ENCODE measurements around the gene MSH6. TPM values are rescaled to one million over a fixed set of nuclear protein-coding genes. Genes with fewer than 3 reads are reported as not detected.
A peak's percentile ranks its signal among the peaks of the same experiment; 100 is the strongest.

MSH6 gene
- total and polyA plus RNA-seq, 2 of the 13 experiments (the other 11 are each of a cell fraction or from before 2014, with no cell fraction given) = 20.8 to 113 TPM

GRCh38 chr2:47782671-47783485 is at the start of gene MSH6 (continued):
- TF ChIP-seq ZNF687 (CRISPR knock-in tag; IDR thresholded peaks at IDR 0.05) = peak; percentile 98
- TF ChIP-seq MYPOP (CRISPR knock-in tag; IDR thresholded peaks at IDR 0.05) = peak; percentile 78; the same call in 1 of the 2 replicates
- peak; percentile 53 for TF ChIP-seq ESRRA (CRISPR knock-in tag; IDR thresholded peaks at IDR 0.05; ENCODE audit: low read depth)
- TF ChIP-seq, protein P1, sequence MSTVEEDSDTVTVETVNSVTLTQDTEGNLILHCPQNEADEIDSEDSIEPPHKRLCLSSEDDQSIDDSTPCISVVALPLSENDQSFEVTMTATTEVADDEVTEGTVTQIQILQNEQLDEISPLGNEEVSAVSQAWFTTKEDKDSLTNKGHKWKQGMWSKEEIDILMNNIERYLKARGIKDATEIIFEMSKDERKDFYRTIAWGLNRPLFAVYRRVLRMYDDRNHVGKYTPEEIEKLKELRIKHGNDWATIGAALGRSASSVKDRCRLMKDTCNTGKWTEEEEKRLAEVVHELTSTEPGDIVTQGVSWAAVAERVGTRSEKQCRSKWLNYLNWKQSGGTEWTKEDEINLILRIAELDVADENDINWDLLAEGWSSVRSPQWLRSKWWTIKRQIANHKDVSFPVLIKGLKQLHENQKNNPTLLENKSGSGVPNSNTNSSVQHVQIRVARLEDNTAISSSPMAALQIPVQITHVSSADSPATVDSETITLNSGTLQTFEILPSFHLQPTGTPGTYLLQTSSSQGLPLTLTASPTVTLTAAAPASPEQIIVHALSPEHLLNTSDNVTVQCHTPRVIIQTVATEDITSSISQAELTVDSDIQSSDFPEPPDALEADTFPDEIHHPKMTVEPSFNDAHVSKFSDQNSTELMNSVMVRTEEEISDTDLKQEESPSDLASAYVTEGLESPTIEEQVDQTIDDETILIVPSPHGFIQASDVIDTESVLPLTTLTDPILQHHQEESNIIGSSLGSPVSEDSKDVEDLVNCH (CRISPR knock-in tag; IDR thresholded peaks at IDR 0.05) = no peak
- TF ChIP-seq SUZ12 (IDR thresholded peaks at IDR 0.05; ENCODE audit: low read depth, low read length) = no peak
- TF ChIP-seq TOE1 (CRISPR knock-in tag; IDR thresholded peaks at IDR 0.05) = peak; percentile 34; the same call in 1 of the 2 replicates
- no peak for TF ChIP-seq ZNF496 (CRISPR knock-in tag; IDR thresholded peaks at IDR 0.05; ENCODE audit: insufficient replicate concordance)
- TF ChIP-seq, protein P2, sequence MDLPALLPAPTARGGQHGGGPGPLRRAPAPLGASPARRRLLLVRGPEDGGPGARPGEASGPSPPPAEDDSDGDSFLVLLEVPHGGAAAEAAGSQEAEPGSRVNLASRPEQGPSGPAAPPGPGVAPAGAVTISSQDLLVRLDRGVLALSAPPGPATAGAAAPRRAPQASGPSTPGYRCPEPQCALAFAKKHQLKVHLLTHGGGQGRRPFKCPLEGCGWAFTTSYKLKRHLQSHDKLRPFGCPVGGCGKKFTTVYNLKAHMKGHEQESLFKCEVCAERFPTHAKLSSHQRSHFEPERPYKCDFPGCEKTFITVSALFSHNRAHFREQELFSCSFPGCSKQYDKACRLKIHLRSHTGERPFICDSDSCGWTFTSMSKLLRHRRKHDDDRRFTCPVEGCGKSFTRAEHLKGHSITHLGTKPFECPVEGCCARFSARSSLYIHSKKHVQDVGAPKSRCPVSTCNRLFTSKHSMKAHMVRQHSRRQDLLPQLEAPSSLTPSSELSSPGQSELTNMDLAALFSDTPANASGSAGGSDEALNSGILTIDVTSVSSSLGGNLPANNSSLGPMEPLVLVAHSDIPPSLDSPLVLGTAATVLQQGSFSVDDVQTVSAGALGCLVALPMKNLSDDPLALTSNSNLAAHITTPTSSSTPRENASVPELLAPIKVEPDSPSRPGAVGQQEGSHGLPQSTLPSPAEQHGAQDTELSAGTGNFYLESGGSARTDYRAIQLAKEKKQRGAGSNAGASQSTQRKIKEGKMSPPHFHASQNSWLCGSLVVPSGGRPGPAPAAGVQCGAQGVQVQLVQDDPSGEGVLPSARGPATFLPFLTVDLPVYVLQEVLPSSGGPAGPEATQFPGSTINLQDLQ (CRISPR knock-in tag; IDR thresholded peaks at IDR 0.05) = peak; percentile 78
- TF ChIP-seq, protein P3, sequence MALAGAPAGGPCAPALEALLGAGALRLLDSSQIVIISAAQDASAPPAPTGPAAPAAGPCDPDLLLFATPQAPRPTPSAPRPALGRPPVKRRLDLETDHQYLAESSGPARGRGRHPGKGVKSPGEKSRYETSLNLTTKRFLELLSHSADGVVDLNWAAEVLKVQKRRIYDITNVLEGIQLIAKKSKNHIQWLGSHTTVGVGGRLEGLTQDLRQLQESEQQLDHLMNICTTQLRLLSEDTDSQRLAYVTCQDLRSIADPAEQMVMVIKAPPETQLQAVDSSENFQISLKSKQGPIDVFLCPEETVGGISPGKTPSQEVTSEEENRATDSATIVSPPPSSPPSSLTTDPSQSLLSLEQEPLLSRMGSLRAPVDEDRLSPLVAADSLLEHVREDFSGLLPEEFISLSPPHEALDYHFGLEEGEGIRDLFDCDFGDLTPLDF (CRISPR knock-in tag; IDR thresholded peaks at IDR 0.05) = peak; percentile 98
- 0 out of 2 replicates have a peak, but pooled peaks have one; percentile 48 for TF ChIP-seq MLLT10 (CRISPR knock-in tag; IDR thresholded peaks at IDR 0.05)
- TF ChIP-seq, protein P4, sequence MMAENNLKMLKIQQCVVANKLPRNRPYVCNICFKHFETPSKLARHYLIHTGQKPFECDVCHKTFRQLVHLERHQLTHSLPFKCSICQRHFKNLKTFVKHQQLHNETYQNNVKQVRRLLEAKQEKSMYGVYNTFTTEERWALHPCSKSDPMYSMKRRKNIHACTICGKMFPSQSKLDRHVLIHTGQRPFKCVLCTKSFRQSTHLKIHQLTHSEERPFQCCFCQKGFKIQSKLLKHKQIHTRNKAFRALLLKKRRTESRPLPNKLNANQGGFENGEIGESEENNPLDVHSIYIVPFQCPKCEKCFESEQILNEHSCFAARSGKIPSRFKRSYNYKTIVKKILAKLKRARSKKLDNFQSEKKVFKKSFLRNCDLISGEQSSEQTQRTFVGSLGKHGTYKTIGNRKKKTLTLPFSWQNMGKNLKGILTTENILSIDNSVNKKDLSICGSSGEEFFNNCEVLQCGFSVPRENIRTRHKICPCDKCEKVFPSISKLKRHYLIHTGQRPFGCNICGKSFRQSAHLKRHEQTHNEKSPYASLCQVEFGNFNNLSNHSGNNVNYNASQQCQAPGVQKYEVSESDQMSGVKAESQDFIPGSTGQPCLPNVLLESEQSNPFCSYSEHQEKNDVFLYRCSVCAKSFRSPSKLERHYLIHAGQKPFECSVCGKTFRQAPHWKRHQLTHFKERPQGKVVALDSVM (CRISPR knock-in tag; IDR thresholded peaks at IDR 0.05) = peak; percentile 87
- peak; percentile 91 for TF ChIP-seq ZNF766 (CRISPR knock-in tag; IDR thresholded peaks at IDR 0.05; ENCODE audit: borderline replicate concordance)
- peak; percentile 85 for TF ChIP-seq HNRNPLL (IDR thresholded peaks at IDR 0.05; ENCODE audit: low read depth, low read length, poor library complexity, severe bottlenecking)
